ENCODE measurements around the gene ZNF319.
"Not testable (repeated sequence)": the region's sequence is repeated elsewhere in the genome, so short reads cannot be mapped to it uniquely, and the experiment has no call there.

The ZNF319 gene

DNA sequence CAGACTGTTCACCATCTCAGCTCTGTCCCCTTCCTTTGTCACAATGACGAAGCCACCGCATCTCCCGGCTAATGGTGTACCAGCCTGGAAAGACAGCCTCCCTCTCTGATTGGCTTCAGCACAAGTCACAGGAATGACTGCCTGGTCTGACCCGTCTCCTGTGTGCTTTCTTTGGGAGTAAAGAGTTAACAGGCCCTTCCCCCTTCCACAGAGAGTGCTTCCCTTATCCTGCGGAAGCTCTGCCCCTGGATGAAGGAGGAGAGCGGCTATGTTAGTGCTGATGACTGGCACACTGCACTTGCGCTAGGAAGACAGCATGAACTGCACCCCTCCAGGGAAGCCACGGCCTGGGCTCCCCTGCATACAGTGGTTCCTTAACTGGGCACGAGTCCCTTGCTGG, 12.0 kb upstream of the ZNF319 start:
- Histone ChIP-seq H3K4me3 (ENCODE audit: low read depth, low read length) (no peak overlapping the region), H3K27ac (no peak overlapping the region), H3K36me3 (replicated peaks) (peaks cover 19% of the 10 kb centered on the region), H3K27me3 (replicated peaks) (no peaks in the 10 kb centered on the region)
- no peak for DNase-seq
- TF ChIP-seq, protein P1, sequence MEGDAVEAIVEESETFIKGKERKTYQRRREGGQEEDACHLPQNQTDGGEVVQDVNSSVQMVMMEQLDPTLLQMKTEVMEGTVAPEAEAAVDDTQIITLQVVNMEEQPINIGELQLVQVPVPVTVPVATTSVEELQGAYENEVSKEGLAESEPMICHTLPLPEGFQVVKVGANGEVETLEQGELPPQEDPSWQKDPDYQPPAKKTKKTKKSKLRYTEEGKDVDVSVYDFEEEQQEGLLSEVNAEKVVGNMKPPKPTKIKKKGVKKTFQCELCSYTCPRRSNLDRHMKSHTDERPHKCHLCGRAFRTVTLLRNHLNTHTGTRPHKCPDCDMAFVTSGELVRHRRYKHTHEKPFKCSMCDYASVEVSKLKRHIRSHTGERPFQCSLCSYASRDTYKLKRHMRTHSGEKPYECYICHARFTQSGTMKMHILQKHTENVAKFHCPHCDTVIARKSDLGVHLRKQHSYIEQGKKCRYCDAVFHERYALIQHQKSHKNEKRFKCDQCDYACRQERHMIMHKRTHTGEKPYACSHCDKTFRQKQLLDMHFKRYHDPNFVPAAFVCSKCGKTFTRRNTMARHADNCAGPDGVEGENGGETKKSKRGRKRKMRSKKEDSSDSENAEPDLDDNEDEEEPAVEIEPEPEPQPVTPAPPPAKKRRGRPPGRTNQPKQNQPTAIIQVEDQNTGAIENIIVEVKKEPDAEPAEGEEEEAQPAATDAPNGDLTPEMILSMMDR (IDR thresholded peaks at IDR 0.05; ENCODE audit: low read depth, low read length, missing control alignments) = no peak
- in situ Hi-C loops (cut with HindIII; ENCODE audit: low pct_ligation_motif_present, low sequenced_read_pairs) = no loop called here

DNA sequence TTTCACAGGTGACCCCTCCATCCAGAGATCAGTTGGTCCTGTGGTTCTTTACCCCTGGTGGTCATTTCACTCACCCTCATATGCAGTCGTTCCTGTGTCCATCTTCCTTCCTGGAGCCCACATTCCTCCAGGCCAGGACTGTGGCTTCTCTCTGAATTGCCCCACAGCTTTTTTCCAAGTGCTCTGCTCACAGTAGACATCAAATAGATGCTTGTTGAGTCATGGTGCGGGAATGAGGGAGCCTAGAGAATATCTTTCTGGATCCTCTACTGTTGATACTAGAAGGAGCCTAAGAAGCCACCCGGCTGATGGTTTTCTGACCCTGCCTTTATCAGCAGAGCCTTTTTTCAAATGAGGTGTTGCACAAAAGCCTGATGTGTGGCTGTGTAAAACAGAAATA, 11.2 kb upstream of the ZNF319 start:
- Histone ChIP-seq H3K36me3 (replicated peaks) (peaks cover 23% of the 10 kb centered on the region), H3K27ac (no peak overlapping the region), H3K27me3 (replicated peaks) (no peaks in the 10 kb centered on the region), H3K4me3 (ENCODE audit: low read depth, low read length) (no peak overlapping the region)
- in situ Hi-C loops (cut with HindIII; ENCODE audit: low pct_ligation_motif_present, low sequenced_read_pairs) = no loop called here
- TF ChIP-seq, protein P1 (IDR thresholded peaks at IDR 0.05; ENCODE audit: low read depth, low read length, missing control alignments) = peak; percentile 35
- peak; percentile 82 for DNase-seq

- Histone ChIP-seq H3K4me3 (ENCODE audit: low read depth, low read length) (no peak overlapping the region), H3K27me3 (replicated peaks) (no peaks in the 10 kb centered on the region), H3K27ac (no peak overlapping the region), H3K36me3 (replicated peaks) (peaks cover 23% of the 10 kb centered on the region)
- DNase-seq = no peak
- in situ Hi-C loops (cut with HindIII; ENCODE audit: low pct_ligation_motif_present, low sequenced_read_pairs) = no loop called here
- TF ChIP-seq, protein P1 (IDR thresholded peaks at IDR 0.05; ENCODE audit: low read depth, low read length, missing control alignments) = no peak
These were observed 10.4 kb upstream of the ZNF319 start for GRCh38 chr16:58010886-58011285.

GRCh38 chr16:58009856-58010416, 9.5 kb upstream of the ZNF319 start:
- Histone ChIP-seq H3K4me3 (ENCODE audit: low read depth, low read length) (no peak overlapping the region), H3K27me3 (replicated peaks) (no peaks in the 10 kb centered on the region), H3K27ac (no peak overlapping the region), H3K36me3 (replicated peaks) (peaks cover 23% of the 10 kb centered on the region)
- in situ Hi-C loops (cut with HindIII; ENCODE audit: low pct_ligation_motif_present, low sequenced_read_pairs) = no loop called here
- TF ChIP-seq, protein P1 (IDR thresholded peaks at IDR 0.05; ENCODE audit: low read depth, low read length, missing control alignments) = no peak
- DNase-seq = no peak

- in situ Hi-C loops (cut with HindIII; ENCODE audit: low pct_ligation_motif_present, low sequenced_read_pairs) = not testable (repeated sequence)
These were observed 4.3 kb upstream of the ZNF319 start for GRCh38 chr16:58004736-58005135.

DNA sequence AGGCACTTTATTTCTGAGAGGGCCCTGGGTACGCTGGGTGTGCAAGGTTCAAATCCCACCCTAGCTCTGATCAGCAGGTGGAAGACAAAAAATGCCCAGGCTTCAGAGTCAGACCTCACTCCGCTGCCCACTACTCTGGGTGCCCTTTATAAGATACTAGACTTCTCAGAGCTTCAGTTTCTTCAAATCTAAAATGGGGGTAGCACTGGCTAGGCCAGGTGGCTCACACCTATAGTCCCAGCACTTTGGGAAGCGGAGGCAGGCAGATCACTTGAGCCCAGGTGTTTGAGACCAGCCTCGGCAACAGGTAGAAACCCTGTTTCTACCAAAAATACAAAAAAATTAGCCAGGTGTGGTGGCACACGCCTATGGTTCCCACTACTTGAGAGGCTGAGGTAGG, 2.5 kb upstream of the ZNF319 start:
- no peak for DNase-seq

More at GRCh38 chr16:58004736-58005135, 4.3 kb upstream of the ZNF319 start:
- H3K27me3 ChIP-seq (replicated peaks); H3K27ac ChIP-seq; H3K4me3 ChIP-seq (ENCODE audit: low read depth, low read length); DNase-seq: not testable (repeated sequence)
- peaks cover 11% of the 10 kb centered on the region for H3K36me3 ChIP-seq (replicated peaks)

More for the DNA sequence above, 2.5 kb upstream of the ZNF319 start:
- Histone ChIP-seq H3K27ac (no peak overlapping the region), H3K4me3 (ENCODE audit: low read depth, low read length) (no peak overlapping the region), H3K36me3 (replicated peaks) (peaks cover 10% of the 10 kb centered on the region), H3K27me3 (replicated peaks) (no peaks in the 10 kb centered on the region)
- in situ Hi-C loops (cut with HindIII; ENCODE audit: low pct_ligation_motif_present, low sequenced_read_pairs) = no loop called here
- TF ChIP-seq, protein P1 (IDR thresholded peaks at IDR 0.05; ENCODE audit: low read depth, low read length, missing control alignments) = no peak

Data from brain microvascular endothelial cell (primary cell).